Liver (tissue), 9 donors: ENCODE results near the gene MYO6. TPM values are rescaled to one million over a fixed set of nuclear protein-coding genes. Genes with fewer than 3 reads are reported as not detected.

ENCODE experiments used
- DNase-seq: peaks from one replicate; pipeline ENCODE4 v3.0.0-alpha.2; 2017; ENCODE audit warnings: low spot score
- H3K27ac ChIP-seq, 2 donors: one replicate each; pipeline ENCODE4 v1.7.0; 2013; ENCODE audit warnings: inconsistent platforms in 2 of 2, low read length in 2 of 2, control low read depth in 1 of 2, low read depth in 1 of 2, mild to moderate bottlenecking in 1 of 2
- H3K27me3 ChIP-seq, 4 donors: one replicate each; pipeline versions ENCODE4 v1.6.1 to v1.7.0; 2013; ENCODE audit warnings: low read length in 3 of 4, inconsistent platforms in 1 of 4, mild to moderate bottlenecking in 1 of 4, moderate library complexity in 1 of 4; ENCODE audit not compliant: control insufficient read depth in 4 of 4, insufficient read depth in 4 of 4
- H3K36me3 ChIP-seq, 4 donors: one replicate each; pipeline versions ENCODE4 v1.6.1 to v1.7.0; 2013; ENCODE audit warnings: low read length in 3 of 4, mild to moderate bottlenecking in 3 of 4, low read depth in 1 of 4, moderate library complexity in 1 of 4; ENCODE audit not compliant: control insufficient read depth in 4 of 4, insufficient read depth in 3 of 4
- H3K4me1 ChIP-seq, 4 donors: one replicate each; pipeline versions ENCODE4 v1.6.1 to v1.7.0; 2013; ENCODE audit warnings: low read length in 3 of 4, mild to moderate bottlenecking in 3 of 4, moderate library complexity in 1 of 4; ENCODE audit not compliant: control insufficient read depth in 4 of 4, insufficient read depth in 4 of 4
- H3K4me3 ChIP-seq, 3 donors: one replicate each; pipeline versions ENCODE4 v1.6.1 to v1.7.0; 2013; ENCODE audit warnings: low read length in 3 of 3, control low read depth in 1 of 3, low read depth in 1 of 3, mild to moderate bottlenecking in 1 of 3
- H3K9ac ChIP-seq, 2 donors: one replicate each; pipeline ENCODE4 v1.7.0; 2013; ENCODE audit warnings: low read length in 2 of 2, mild to moderate bottlenecking in 2 of 2, moderate library complexity in 2 of 2, control low read depth in 1 of 2, low read depth in 1 of 2
- H3K9me3 ChIP-seq, 4 donors: one replicate each; pipeline versions ENCODE4 v1.6.1 to v1.7.0; 2013; ENCODE audit warnings: low read length in 3 of 4; ENCODE audit not compliant: control insufficient read depth in 4 of 4
- ATF3 ChIP-seq: IDR thresholded peaks from 2 replicates; pipeline ENCODE4 v1.6.1; 2016; ENCODE audit warnings: antibody characterized with exemption
- CTCF ChIP-seq: fragments of 150-350 bp; IDR thresholded peaks from 2 replicates; pipeline ENCODE4 v1.5.1; 2017; ENCODE audit warnings: improper control_type of control experiment, low read depth, low read length; ENCODE audit not compliant: missing input control
- EGR1 ChIP-seq, 2 donors: IDR thresholded peaks; 2 replicates each; pipeline ENCODE4 v1.6.1; 2016 to 2018; ENCODE audit warnings: antibody characterized with exemption in 2 of 2, low read depth in 2 of 2
- FOXA1 ChIP-seq: IDR thresholded peaks from 2 replicates; pipeline ENCODE4 v1.6.1; 2016; ENCODE audit warnings: antibody characterized with exemption
- FOXA2 ChIP-seq: IDR thresholded peaks from 2 replicates; pipeline ENCODE4 v1.6.1; 2016; ENCODE audit warnings: antibody characterized with exemption
- GABPA ChIP-seq, 2 donors: IDR thresholded peaks in 1 of 2; conservative IDR thresholded peaks in 1 of 2; 2 replicates each; pipeline ENCODE4 v1.6.1; 2016; ENCODE audit warnings: antibody characterized with exemption in 2 of 2, mild to moderate bottlenecking in 1 of 2, moderate library complexity in 1 of 2
- HNF4A ChIP-seq, 2 donors: conservative IDR thresholded peaks; 2 replicates each; pipeline ENCODE4 v1.6.1; 2016; ENCODE audit warnings: antibody characterized with exemption in 2 of 2, mild to moderate bottlenecking in 2 of 2
- HNF4G ChIP-seq: IDR thresholded peaks from 2 replicates; pipeline ENCODE4 v1.6.1; 2016; ENCODE audit warnings: antibody characterized with exemption
- JUND ChIP-seq, 2 donors: IDR thresholded peaks; 2 replicates each; pipeline ENCODE4 v1.6.1; 2016; ENCODE audit warnings: antibody characterized with exemption in 2 of 2
- MAX ChIP-seq: IDR thresholded peaks from 2 replicates; pipeline ENCODE4 v1.6.1; 2016; ENCODE audit warnings: antibody characterized with exemption
- NR2F2 ChIP-seq: IDR thresholded peaks from 2 replicates; pipeline ENCODE4 v1.6.1; 2016; ENCODE audit warnings: antibody characterized with exemption
- RAD21 ChIP-seq, 2 donors: IDR thresholded peaks; 2 replicates each; pipeline ENCODE4 v1.6.1; 2016; ENCODE audit warnings: antibody characterized with exemption in 2 of 2, mild to moderate bottlenecking in 2 of 2
- REST ChIP-seq: IDR thresholded peaks from 2 replicates; pipeline ENCODE4 v1.6.1; 2016; ENCODE audit warnings: antibody characterized with exemption, mild to moderate bottlenecking
- RXRA ChIP-seq, 2 donors: IDR thresholded peaks; 2 replicates each; pipeline ENCODE4 v1.6.1; 2017 to 2018; ENCODE audit warnings: antibody characterized with exemption in 2 of 2, mild to moderate bottlenecking in 1 of 2
- SP1 ChIP-seq: IDR thresholded peaks from 2 replicates; pipeline ENCODE4 v1.6.1; 2018; ENCODE audit warnings: antibody characterized with exemption, mild to moderate bottlenecking
- TAF1 ChIP-seq: conservative IDR thresholded peaks from 2 replicates; pipeline ENCODE4 v1.6.1; 2016; ENCODE audit warnings: antibody characterized with exemption, mild to moderate bottlenecking
- YY1 ChIP-seq: IDR thresholded peaks from 2 replicates; pipeline ENCODE4 v1.6.1; 2016; ENCODE audit warnings: antibody characterized with exemption, mild to moderate bottlenecking
- ZBTB33 ChIP-seq: IDR thresholded peaks from 2 replicates; pipeline ENCODE4 v1.6.1; 2016; ENCODE audit warnings: antibody characterized with exemption
- WGBS: extraction: QIAGEN DNeasy Blood & Tissue Kit; methylation state at CpG from one replicate; pipeline ENCODE4 v1.1.7; 2013; 5-methylcytosine and 5-hydroxymethylcytosine counted together
- polyA plus RNA-seq, 2 donors: library from polyadenylated mRNA; stranded (reverse) in 1 of 2; unstranded in 1 of 2; fragments of 200-250 nt in 1 of 2; fragments of >200 nt in 1 of 2; fragmentation: Nextera tagmentation in 1 of 2; extraction: Ambion mirVana in 1 of 2; gene quantifications; one replicate each; pipeline versions ENCODE4 v1.2.1 to v1.2.3, GENCODE V29; 2013 to 2015
- total RNA-seq, 2 donors: library from RNA; depleted of rRNA; stranded (reverse); fragments of >200 nt; gene quantifications; one replicate each; pipeline ENCODE4 v1.2.3, GENCODE V29; 2014
- donor health status: healthy.
- donor health status: healthy.
- donor health status: healthy.
- donor health status: healthy.
- donor health status: healthy.

The MYO6 gene
- total and polyA plus RNA-seq, 4 donors: 6.5 to 18.3 (median 12.7) TPM

GRCh38 chr6:75751443-75751842 is 2.4 kb downstream of the MYO6 start:
- no peak for TF ChIP-seq HNF4A (conservative IDR thresholded peaks at IDR 0.05)
- TF ChIP-seq RXRA (IDR thresholded peaks at IDR 0.05): no peak
- no peak for TF ChIP-seq ZBTB33
- TF ChIP-seq FOXA2: no peak
- TF ChIP-seq RAD21 (IDR thresholded peaks at IDR 0.05): no peak
- TF ChIP-seq CTCF: no peak
- no peak for TF ChIP-seq FOXA1
- TF ChIP-seq SP1: no peak
- no peak for TF ChIP-seq NR2F2
- TF ChIP-seq REST: no peak
- TF ChIP-seq ATF3: no peak
- TF ChIP-seq JUND (IDR thresholded peaks at IDR 0.05): no peak
- no peak for TF ChIP-seq TAF1
- no peak for TF ChIP-seq HNF4G
- no peak for TF ChIP-seq GABPA (IDR thresholded peaks at IDR 0.05 in 1 of 2, conservative IDR thresholded peaks at IDR 0.05 in 1 of 2)
- no peak for TF ChIP-seq MAX
- TF ChIP-seq YY1: no peak
- no peak for TF ChIP-seq EGR1 (IDR thresholded peaks at IDR 0.05; ENCODE audit: low read depth in 2 of 2)
- no peaks in the 10 kb centered on the region for H3K36me3 ChIP-seq
- H3K27me3 ChIP-seq: no peaks in the 10 kb centered on the region
- no peak overlapping the region for H3K27ac ChIP-seq
- H3K4me1 ChIP-seq: peaks cover 0 to 8% (median 2%) of the 10 kb centered on the region in 4 donors
- H3K9me3 ChIP-seq: no peaks in the 10 kb centered on the region
- WGBS: 72% methylated on average over 2 of the region's 2 CpGs
- no peak overlapping the region for H3K4me3 ChIP-seq
- DNase-seq: no peak
- no peak overlapping the region for H3K9ac ChIP-seq
